GM18511 (cell line): Measurements from ENCODE around the gene FRMD4A.
"Not testable (repeated sequence)": the region's sequence is repeated elsewhere in the genome, so short reads cannot be mapped to it uniquely, and the experiment has no call there.

ENCODE experiments used
- ATAC-seq: cut with Tn5 transposase; IDR thresholded peaks from one replicate; pipeline ENCODE4 v1.9.1; 2021; ENCODE audit warnings: mild to moderate bottlenecking, moderate library complexity; ENCODE audit not compliant: unreplicated experiment

The FRMD4A gene

GRCh38 chr10:14116837-14117236, 213.9 kb downstream of the FRMD4A start:
- no peak for ATAC-seq

- ATAC-seq, result no peak
Observed at GRCh38 chr10:14116021-14116420, 214.7 kb downstream of the FRMD4A start.

- ATAC-seq, result no peak
Observed at GRCh38 chr10:14114791-14115190, 215.9 kb downstream of the FRMD4A start.

DNA sequence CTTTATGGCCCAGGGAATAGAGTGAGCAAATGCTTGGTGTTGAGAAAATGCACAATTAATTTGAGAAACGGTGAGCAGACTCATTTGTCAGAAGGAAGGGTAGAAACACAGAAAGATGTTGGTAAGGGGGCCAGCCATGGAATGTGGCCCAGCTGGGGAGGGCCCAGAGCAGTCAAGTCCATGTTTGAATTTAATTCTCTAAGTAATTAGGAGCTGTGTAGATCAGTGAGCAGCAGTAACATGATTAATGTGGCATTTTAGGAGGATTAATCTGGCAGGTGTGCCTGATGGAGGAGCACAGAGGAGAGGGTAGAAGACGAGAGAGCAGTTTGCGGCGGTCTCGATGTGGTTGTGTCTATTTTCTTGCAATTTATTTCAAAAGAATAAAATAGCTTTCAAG, 218.7 kb downstream of the FRMD4A start:
- ATAC-seq, result no peak

DNA sequence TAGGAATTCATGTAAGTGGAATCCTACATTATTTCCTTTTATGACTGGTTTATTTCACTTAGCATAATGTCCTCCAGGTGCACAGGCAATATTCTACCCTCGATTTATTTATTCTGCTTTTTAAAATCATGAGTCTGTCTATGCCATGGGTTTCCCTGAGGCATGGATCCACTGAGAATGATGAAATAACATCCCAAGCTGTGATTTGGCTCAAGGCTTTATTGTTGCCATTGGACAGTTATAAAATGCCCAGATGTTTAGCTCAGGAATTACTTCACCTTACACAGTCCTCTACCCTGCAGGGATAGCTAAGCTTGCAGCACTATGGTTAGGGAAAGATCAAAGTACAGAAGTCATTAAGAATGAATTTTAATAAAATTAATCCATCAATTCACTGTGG, 219.5 kb downstream of the FRMD4A start:
- ATAC-seq, result no peak

DNA sequence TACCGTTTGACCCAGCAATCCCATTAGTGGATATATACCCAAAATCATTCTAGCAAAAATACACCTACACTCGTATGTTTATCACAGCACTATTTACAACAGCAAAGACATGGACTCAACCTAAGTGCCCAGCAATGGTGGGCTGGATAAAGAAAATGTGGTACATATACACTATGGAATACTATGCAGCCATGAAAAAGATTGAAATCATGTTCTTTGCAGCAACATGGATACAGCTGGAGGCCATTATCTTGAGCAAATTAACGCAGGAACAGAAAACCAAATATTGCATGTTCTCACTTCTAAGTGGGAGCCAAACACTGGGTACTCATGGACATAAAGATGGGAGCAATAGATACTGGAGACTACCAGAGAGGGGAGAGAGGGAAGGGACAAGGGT, 223.9 kb downstream of the FRMD4A start:
- no peak for ATAC-seq

DNA sequence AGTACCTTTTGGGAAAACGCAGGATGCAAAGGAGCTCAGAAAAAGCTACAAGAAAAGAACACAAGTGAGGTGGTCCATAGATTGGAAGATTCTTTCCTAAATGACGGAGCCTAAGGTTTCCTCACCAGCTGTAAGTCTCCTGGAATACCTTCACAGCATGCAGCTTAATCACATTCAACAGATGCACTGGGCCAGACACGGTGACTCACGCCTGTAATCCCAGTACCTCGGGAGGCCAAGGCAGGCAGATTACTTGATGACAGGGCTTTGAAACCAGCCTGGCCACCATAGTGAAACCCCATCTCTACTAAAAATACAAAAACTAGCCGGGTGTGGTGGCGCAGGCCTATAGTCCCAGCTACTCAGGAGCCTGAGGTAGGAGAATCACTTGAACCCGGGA, 228.7 kb downstream of the FRMD4A start:
- no peak for ATAC-seq

- no peak for ATAC-seq
Observed at GRCh38 chr10:14099885-14100284, 230.8 kb downstream of the FRMD4A start.

GRCh38 chr10:14093730-14094484, 236.8 kb downstream of the FRMD4A start:
- no peak for ATAC-seq

DNA sequence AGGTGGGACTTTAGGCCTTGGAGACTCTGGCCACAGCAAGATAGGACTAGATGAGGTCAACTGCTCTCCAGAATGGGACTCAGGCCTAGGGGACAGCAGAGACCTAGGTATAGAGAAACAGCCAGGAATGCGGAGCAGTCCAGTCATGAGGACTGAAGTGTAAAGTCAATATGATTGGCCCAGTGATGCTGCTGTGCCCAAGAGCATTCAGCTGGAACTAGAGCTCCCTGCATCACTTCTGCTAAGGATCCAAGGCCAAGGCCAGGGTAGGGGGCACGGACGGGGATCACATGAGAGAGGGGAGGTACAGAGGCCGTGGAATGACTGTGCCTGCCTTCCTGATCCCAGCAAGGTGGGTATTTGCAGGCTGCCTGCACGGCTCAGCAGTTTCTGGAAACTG, 237.9 kb downstream of the FRMD4A start:
- no peak for ATAC-seq

DNA sequence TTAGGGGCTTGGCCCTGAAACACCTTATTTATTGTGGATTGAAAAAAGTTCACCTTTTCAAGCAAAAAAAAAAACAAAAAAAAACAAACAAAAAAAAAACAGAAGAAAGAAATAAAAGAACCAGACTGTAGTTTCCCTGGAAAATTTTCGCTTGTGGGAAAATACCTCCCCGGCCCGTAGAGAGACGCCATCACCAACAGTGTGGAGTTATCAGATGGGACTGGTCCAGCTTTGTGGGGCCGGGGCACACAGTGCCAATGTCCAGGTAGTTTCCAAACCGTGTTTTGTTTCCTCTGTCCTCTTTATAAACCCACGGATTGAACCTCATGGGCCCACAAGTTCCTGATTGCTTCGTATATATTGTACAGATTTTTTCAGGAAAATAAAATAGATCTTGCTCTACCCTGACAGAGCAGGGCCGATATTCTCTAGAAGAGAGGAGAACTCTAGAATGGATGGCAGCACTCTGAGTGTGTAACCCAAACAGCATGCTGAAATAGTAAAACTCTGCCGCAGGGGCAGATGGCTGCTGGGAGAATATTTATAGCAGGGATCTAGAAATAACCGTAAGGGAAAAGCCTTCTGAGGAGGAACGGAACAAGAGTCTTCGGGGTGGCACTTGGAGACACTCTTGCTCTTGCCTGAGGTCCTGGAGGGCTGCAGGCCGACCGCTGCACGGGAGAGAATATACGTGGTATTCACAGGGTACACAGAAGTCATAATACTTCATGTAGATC, 241.0 kb downstream of the FRMD4A start:
- ATAC-seq, result no peak

DNA sequence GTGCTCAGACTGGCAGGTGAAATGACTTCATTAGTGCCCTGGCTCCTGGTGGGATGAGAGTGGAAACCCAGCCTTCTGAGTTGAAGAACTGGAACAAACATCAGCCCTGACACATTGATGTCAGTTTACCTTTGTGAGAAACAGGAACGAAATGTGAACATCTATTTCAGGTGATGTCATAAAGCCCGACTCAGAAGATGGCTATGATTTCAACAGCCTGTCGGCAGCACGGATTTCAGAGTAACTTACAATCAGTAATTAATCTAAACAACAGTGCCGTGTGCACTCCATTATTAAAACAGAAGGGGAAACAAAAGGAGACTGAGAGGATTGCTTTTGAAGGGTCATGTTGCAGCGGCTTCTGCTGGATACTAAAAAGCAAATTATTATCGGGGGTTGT, 243.2 kb downstream of the FRMD4A start:
- ATAC-seq, result no peak

DNA sequence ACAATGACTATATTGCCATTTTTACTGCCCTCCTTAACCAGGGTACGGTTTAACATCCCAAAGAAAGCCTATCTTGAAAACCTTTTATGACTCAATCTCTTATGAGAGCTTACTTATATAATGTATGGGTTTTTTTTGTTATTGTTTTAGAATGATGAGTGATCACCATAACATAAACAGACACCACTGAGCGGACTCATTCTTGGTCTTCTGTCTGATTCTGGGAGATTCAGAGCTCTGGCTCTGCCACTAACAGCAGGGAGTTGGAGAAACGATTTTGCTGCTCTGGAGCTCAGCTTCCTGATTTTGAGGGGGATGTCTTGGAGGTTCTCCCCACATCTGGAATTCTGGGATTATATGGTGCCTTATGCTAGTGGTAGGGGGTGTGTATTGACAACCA, 244.1 kb downstream of the FRMD4A start:
- no peak for ATAC-seq

- no peak for ATAC-seq
Observed at GRCh38 chr10:14084875-14085274, 245.8 kb downstream of the FRMD4A start.

DNA sequence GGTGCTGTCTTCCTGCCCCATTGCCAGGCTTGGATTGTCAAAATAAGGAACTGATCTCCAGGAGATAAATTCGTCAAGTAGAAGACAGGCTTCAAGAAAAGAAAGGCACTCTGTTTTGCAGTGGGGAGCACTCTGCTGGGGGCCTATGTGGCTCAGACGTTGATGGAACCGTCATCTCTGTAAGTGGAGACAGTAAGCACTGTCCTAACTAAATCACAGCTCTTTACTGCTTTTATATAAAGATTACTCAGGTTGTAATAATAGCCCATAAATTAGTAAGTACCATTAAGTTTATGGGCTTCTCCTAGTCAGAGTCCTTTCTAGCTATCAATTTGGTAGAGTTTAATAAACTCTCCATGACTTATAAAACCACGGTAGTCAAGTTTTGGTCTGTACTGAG, 249.9 kb downstream of the FRMD4A start:
- no peak for ATAC-seq

DNA sequence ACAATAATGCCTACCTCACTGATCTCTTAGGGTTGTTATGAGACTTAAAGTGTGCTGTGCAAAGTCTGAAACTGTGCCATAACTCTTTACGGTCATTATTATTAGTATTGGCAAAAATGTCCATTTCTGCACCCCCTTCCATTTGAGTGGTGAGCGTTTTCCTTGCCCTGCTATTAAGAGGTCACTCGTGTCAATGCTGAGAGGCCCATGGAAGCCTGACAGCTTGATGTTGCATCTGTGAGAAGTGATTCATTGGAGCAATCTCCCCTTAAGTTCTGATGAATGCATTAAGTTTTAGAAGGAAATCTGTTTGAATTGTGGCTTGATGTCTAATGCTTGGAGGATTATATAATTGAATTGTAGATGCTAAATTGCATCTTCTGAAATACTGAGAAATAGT, 253.3 kb downstream of the FRMD4A start:
- ATAC-seq, result no peak

GRCh38 chr10:14074062-14074884, 256.5 kb downstream of the FRMD4A start:
- no peak for ATAC-seq

GRCh38 chr10:14072541-14072940, 258.2 kb downstream of the FRMD4A start:
- ATAC-seq, result no peak

- ATAC-seq, result no peak
Observed at GRCh38 chr10:14071956-14072355, 258.8 kb downstream of the FRMD4A start.

GRCh38 chr10:14068601-14069250, 262.0 kb downstream of the FRMD4A start:
- ATAC-seq, result no peak

GRCh38 chr10:14067638-14068037, 263.1 kb downstream of the FRMD4A start:
- not testable (repeated sequence) for ATAC-seq
